ENCODE measurements around the gene ARPIN.
"Not testable (repeated sequence)": the region's sequence is repeated elsewhere in the genome, so short reads cannot be mapped to it uniquely, and the experiment has no call there.

The ARPIN gene

DNA sequence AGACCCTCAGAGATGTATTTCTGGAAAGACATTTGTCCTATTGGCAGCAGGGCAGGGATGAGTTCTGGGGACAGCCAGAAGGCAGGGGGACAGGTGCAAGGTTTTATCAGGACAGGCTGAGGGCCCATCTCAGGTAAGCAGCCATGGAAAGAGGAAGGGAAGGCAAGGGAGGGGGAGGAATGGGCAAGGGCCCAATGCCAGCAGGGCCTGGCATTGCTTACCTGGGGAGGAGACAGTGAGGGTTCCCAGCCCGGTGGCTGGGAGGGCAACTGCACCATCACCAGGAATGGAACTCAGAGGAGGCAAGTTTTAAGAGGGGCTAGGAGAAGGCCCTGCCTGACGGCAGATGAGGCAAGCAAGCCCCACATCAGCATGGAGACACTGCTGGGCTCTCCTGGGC is 3.1 kb downstream of the ARPIN start:
- no peak for DNase-seq

DNA sequence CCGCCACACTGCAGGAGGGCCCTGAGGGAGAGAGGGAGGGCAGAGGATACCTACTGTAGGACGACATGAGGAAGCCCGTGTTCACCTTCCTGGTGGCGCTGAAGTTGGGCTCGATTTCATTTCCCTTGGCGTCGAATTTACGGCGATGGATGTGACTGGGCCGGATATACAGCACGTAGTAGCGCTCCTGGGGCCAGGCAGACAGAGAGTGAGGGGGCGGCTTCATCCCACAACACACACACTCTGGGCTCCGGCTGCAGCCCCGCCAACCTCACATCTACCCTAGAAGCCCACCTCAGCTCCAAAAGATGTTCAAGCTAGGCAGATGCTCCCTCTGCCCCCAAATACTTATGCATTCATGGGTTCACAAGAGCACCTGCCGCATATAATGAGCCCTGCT is 4.5 kb downstream of the ARPIN start:
- no peak for DNase-seq

DNA sequence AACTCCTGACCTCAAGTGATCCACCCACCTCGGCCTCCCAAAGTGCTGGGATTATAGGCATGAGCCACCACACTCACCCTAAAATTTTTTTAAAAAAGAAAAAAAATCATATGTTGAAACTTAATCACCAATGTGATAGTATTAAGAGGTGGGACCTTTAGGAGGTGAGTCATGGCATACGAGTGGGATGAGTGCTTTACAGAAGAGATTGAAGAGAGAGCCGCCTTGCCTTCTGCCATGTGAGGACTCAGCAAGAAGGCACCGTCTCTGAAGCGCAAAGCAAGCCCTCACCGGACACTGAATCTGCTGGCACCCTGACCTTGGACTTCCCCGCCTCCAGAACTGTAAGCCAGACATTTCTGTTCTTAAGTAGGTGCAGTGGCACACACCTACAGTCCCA is 5.5 kb downstream of the ARPIN start:
- DNase-seq = no peak

DNA sequence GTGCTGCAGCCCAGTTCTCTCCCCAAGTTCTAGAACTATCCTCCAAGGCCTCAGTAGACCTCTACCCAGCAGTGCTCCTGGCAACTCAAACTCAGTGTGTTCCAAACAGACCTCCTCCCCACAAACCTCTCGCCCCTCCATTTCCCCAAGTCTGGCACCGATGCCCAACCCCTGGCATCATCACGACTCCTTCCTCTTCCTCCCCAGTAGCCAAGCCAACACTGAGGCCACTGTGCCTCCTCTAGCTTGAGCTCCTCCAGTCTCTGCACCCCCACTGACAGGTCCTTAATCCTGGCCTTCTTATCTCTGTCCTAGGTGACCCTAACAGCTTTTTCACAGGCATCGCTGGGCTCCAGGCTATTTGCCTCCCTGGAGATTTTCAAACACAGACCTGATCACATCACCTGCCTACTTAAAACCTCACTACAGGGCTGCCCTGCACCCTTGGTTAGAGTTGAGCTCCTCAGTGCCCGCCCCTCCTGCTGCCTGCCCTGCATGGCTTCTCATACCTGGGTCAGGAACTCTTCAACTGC is 6.8 kb downstream of the ARPIN start:
- DNase-seq = no peak

DNA sequence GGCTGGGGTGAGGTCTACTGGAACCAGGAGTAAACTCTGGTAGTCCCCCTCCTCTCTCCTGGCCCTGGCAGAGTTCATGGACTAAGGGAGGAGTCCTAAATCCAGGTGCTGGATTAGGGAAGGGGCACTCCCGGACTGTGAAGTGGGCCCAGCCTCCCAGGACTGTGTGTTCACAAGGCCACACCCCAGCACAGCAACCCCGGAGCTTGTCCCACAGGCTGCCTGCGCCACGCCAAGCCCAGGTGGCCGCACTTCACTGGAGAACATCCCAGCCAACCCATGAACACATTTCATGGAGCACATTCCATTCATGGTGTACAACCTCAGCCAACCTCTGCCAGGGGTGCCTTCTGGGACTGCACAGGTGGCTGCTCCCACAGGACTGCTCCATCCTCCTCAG is 8.2 kb downstream of the ARPIN start:
- DNase-seq = no peak

DNA sequence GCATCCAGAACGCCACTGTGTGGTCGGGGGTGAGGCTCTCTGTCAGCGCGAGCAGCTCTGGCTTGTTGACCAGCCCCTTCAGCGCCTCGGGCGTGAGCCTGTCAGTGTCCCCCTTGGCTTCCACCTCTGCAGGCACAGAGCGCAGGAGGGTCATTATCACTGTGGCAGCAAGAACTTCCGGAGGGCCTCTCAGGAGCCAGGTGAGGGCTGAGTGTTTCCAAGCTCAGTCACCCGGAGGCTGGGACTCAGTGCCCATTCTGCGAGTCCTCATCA is 9.0 kb downstream of the ARPIN start:
- no peak for DNase-seq

DNA sequence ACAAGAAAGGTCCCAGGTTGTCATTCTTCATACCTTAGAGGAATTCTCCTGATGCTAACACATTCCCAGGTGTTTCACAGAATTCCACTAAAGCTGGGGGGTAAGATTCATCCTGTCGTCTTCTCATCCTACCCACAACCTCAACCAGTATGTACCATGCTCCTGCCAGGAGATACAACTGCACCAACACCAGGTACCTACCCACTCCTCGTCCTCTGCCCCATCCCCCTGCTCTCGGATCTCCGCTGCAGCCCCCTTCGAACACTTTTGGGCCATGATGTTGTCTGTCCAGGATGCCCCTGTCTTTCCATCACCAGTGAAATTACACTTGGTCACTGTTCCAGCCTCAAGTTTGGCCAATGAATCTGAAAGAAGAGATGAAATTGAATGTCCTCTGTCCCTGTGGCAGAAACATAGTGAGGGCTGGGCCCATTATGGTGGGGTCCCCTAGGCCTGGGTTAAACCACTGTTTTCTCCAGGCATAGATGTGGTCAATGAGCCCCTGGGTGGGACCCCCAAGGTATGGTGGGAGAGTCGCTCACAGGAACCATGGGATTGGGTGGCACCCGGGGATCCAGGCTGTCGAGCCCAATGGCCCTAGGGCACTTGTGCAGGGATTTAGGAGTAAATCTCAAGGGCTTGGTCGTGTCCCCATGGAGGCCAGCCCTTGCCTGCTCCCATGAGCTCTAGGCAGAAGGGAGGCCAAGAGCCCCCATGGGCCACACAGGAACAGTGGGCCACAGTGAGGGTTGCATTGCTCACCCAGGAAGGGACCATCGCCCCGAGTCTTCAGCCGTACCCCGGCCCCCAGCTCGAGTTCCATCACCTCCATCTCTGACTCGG is 9.5 kb downstream of the ARPIN start:
- no peak for DNase-seq

DNA sequence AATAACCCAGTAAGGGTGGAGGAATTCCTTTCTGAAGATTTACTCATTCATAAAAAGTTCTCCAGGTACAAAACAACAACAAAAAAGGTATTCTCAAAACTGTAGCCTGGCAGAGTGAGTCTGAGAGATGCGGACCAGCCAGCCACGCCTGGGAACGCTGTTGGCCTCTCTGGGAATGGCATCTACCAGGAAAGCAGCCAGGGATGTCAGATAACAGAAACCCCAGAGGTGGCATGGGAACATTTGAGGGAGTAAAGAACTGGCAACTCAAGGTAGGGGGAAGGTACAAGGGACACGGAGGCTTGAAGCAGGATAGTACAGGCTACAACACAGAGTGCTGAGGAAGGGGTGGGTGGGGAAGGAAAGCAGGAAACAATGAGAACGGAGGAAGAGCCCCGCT is 11.9 kb downstream of the ARPIN start:
- DNase-seq = no peak

DNA sequence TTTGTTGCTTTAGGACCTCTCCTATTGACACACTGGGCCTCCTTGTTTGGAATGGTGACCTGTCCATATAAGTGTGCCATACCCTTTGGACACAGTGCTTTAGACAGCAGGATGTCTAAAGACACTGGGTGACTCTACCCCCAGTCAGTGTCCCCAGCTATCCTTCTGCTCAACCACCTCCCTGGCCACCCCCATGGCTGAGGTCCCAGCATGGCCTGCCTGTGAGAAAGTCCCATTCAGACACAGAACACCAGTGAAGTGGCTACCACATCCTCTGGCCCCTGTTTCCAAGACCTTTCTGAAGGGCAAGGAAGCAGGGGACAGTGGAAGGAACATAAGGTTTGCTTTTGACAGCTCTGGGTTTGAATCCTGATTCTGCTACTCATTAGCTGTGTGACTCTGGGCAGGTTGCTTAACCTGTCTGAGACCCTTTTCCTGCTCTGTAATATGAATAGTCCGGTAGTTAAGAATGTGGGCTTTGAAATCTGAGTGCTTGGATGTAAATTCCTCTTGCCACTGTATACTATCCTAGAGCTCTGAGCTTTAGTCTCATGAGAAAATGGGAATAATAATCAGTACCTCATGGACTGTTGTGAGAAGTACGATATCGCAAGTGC is 12.7 kb downstream of the ARPIN start:
- DNase-seq = no peak

DNA sequence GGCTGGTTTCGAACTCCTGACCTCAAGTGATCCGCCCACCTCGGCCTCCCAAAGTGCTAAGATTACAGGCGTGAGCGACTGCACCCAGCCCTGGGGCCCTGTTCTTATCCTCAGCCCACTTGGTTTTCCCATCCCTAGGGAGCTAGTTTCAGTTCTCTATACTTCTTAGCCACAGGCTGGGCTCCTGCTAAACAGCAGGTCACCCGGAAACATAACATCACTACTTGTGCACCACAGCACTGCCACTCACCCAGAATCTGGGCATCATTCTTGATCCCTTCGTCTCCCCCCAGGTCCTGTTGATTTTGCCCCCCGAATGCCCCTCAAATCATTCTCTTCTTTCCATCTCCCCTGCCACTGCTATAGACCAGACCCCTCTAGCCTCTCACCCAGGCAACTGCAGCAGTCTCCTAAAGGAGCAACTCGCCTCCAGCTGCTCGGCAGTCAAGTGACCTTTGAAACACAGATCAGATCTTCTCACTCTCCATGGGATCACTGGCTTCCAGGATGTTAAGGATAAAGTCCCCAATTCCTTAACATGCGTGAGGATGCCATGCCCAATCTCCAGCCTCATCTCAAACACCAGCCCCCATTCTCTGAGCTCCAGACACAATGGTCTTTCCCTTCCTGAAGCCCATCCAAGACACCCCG is 13.3 kb downstream of the ARPIN start:
- no peak for DNase-seq

DNA sequence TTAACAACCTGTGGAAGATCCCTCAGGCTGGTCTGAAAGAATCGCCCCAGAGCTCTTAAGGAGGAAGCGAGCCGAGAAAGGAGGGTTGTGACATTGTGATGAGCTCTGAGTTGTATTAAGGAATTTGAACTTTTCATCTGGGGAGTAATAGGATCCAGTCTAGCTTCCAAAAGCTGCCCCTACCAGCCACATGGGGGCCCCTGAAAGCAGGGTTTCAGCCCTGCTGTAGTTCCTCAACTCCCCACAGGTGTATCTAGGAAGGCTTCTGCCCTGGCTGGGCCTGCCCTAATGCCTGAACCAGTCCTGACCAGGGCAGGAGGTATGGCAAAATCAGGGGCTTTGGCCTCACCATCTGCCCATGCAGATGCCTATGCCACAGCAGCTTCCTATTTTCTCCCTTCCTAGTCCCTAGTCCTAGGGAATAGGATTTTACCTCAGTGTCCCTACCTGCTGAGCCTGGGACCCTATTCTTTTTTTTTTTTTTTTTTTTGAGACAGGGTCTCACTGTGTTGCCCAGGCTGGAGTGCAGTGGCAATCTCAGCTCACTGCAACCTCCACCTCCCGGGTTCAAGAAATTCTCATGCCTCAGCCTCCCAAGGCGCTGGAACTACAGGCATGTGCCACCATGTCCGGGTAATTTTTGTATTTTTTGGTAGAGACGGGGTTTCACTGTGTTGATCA is 14.0 kb downstream of the ARPIN start:
- DNase-seq = peak in 1 of 2 donors; percentile 53

DNA sequence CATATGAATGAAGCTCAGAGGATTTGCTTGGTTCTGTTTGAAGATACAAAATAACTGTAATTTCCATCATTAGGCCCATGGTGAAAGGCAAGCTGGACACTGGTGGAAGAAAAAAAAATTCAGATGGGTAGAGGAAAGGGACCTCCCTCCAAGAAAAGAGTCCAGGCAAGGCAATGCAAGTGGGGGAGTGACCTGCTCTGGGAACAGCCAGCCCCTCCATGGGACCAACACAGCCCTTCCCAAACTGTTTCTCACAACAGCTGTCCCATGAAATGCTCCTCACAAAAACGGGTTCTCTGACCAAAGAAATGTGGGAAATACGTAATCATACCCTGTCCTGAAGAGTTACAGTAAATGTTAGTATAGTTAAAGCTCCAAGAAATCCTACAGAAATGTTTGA is 14.6 kb downstream of the ARPIN start:
- no peak for DNase-seq

DNA sequence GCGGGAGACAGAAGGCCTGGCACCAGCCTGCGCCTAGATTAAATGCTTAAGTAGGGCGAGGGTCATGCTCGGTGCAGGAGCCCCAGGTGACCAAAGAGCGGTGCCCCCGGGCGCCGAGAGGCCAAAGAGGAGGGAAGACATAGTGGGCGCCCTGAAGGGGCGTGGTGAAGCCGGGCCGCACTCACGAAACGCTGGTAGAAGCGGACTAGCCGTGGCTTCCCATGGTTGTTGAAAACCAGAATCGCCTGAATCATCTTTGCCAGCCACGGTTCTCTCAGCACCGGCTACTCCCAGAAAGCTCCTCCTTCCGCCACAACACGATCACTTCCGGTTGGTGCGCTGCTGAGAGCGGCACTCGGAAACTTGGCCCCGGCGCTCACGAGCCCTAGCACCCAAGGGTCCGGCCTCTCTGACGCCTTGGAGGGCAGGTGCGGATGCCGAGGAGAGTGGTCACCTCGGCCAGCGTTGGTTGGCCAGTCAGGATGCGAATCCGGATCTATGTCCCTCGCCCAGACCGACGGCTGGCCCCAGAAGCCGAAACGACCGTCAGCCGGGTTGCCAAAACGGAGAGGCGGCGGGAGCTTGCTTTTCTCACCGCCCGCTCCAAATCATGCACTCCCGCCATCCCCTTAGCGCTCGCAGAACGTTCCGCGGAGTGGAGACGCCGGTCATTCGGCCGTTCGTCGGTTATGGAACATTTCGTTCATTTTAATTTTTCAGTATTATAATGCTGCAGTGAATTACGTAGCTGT is 18.9 kb downstream of the ARPIN start, which contains the start of gene AP3S2:
Gene AP3S2, minus strand, starts transcription at position 299 of the 752 bp plus-strand sequence. Its CDS starts 45 bp downstream, at position 254.
- peak; percentile 86 to 87 for DNase-seq

DNA sequence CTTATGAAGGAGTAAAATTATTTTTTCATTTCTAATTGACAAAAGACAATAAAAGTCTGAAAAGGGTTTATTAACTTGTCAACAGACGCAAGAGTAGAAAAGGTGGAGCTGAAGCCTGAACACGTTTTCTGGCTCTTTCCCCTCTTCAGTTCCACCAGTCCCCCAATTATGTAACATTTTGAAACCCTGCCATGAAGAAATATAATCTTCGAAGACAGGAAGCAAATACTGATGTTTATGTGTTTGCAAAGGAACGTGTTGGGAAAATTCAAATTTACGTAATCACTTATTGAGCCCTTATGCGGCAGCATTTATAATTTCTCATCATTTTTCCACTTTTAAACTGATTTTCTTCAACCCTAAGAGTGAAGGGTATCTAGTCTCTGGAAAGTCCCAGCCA is 19.7 kb downstream of the ARPIN start:
- DNase-seq = no peak

DNA sequence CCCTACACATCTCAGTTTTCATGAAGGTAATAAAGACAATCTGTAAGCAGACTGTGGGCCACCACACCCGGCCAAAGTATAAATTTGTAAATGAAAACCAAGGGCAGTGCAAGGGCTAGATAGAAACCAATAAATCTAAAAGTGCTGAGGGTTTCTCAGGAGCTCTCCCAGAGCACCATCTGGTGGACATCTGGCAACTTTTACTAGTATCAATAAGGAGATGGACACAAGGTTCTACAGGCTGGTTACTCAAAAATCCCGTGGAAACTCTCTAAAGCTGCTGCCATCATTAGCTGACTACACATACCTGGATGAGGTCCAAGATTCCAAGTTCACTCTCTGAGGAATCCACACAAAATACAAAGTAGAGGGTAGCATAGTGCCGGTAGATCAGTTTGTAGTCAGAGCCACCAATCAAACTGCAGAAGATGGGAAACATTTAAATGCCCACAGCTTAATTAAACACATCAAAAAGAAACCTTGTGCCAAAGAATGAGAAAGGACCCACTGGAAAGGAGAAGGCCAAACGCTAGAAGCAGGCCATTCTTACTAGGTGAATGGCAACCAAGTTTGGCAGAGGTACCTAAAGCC is 24.4 kb downstream of the ARPIN start:
- DNase-seq = peak in 1 of 2 donors; percentile 42

DNA sequence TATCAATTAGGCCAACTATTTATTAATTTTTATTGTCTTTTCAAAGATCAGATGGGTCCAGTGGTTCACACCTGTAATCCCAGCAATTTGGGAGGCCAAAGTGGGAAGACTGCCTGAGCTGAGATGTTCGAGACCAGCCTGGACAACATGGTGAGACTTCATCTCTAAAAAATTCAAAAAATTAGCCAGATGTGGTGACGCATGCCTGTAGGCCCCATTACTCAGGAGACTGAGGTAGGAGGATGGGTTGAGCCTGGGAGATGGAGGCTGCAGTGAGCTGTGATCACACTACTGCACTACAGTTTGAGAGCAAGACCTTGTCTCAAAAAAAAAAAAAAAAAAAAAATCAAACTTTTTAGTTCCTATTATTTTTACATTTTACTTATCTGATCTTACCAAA is 27.1 kb downstream of the ARPIN start:
- no peak for DNase-seq

DNA sequence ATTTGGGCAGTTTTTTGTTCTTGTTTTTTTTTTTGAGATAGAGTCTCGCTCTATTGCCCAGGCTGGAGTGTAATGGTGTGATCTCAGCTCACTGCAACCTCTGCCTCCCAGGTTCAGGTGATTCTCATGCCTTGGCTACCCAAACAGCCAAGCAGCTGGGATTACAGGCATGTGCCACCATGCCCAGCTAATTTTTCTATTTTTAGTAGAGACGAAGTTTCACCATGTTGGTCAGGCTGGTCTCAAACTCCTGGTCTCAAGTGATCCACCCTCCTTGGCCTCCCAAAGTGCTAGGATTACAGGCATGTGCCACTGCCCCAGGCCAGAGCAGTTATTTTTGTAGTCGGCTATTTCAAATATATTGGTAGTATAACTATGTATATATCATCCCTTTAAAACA is 27.6 kb downstream of the ARPIN start:
- DNase-seq = not testable (repeated sequence)

DNA sequence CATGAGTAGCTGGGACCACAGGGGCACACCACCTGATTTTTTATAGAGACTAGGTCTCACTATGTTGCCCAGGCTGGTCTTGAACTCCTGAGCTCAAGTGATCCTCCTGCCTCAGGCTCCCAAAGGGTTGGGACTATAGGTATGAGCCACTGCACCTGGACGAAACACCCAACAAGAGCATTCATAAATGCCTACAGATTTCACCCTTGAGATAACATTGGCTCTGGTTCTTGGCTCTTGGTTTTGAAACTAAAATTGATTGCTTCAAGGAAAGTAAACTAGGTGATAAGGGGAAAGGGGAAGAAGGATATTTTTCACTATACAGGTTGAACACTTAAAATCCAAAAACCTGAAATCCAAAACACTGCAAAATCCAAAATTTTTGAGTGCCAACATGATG is 29.2 kb downstream of the ARPIN start:
- DNase-seq = no peak

DNA sequence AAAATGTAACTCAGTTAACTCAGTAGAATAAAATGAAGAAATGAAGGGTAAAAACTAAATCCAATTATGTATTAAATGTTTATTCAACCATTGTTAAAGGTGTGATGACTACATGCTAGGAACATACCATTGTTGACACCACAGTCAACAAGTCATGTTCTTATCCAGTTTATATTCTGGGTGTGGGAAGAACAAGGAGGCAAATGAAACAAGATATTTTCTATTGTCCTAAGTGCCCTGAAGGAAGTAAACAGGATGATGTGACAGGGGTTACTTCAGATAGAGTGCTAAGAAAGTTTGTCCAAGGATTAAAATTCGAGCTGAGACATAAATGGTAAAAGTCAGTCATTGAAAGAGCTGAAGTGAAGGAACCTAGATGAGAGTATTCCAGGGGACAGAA is 32.0 kb downstream of the ARPIN start:
- no peak for DNase-seq

DNA sequence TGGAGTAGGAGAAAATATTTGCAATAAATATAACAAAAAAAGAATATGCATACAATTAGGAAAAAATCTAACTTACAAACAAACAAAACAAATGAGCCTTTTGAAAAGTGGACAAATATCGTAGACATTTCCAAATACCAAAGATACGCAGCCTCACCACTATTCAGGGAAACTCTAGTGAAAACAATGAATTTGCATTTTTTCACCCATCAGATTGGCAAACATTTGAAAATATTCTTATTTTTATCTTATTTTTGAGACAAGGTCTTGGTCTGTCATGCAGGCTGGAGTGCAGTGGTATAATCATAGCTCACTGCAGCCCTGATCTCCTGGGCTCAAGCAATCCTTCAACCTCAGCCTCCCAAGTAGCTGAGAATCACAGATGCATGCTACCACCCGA is 34.4 kb downstream of the ARPIN start:
- no peak for DNase-seq

DNA sequence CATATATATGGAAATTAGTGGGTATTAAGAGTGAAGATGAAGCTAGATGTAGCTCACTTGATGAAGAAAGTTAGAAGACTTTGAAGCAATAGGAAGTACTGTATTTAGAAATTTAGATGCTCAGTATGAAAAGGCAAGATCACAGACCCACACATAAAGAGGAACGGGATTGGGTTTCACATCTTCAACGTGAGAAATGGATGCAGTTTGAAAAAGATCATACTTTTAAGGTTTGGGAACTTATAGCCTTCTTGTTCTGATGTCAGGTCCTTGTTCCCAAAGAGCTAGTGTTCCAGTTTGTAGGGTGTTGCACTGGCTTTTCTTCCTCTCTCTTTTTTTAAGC is 35.7 kb downstream of the ARPIN start:
- no peak for DNase-seq

DNA sequence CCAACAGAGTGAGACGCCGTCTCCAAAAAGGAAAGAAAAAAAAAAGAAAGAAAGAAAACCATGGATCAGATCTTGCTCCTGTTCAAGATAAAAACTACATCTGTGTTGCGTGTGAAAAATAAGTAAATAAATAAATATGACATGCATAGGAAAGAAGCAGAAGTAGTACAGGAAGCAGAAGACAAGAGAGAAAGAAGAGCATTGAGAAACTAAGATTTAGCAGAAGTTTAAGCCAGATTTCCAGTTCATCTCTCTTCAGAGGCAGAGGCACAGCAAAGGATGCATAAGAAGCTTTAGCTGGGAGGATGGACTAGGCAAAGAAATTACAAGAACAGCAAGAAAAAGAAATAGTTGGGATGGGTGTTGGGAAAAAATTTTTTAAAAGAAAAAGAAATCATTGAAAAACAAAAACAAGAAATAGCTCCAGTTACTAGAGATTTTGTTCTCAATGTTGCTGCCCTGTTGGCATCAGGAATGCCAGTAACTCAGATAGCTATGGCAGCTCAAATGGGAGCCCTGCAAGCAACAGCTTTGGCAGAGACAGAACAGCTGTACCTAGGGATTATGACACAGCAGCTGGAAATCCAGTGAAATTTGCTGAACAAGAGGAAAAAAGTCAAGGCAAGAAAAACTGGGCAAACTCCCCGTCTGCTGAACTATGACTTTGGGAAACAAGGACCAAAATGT is 36.2 kb downstream of the ARPIN start:
- peak in 1 of 2 donors; percentile 8 for DNase-seq
